ENCODE results near the gene KIF23.
"Not testable (repeated sequence)": the region's sequence is repeated elsewhere in the genome, so short reads cannot be mapped to it uniquely, and the experiment has no call there.

KIF23 gene

DNA sequence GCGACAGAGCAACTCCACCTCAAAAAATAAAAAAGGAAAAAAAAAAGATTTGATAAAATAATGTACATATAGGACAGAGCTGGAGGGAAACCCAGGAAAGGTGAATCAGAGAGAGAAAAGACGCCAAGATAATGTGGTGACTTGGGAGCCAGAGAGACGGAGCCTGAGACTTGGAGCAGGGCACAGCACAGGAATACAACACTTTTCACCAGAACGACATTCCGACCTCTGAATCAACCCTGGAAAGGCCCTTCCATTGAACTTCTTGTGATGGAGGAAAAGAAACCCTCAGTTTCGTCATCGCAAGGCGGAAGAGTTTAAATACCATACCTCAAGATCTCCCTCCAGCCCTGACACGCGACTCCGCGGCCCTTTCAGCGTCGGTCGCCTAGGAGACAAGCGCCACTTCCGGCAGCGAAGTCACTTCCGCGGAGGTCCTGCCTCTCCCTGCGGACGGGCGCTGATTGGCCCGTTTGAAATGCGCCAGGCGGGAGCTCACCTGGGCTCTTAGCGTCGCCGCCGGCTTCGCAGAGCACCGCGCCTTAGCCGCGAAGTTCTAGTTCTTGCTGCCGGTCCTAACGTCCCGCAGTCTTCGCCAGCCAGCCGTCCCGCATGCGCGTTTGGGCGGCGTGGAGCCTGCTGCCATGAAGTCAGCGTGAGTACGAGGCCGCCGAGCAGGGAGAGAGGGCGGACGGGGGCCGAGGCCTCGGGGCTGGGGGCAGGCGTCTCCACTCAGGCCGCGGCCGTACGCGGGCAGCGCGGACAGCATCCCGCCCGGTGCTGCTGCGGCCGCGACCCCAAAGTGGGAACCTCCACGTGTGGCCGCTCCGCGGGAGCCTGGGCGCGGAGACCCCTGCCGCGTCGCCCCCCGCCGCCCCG is at the start of gene KIF23:
Gene KIF23 (plus strand): TSS at position 528 of the 879 bp plus-strand sequence. CDS start 117 bp downstream, at position 645.
- Histone ChIP-seq H3K27me3 (ENCODE audit: control insufficient read depth, insufficient read depth, low read length) (peaks cover 14% of the 10 kb centered on the region), H3K9me3 (ENCODE audit: control insufficient read depth, low read length) (no peaks in the 10 kb centered on the region), H3K36me3 (ENCODE audit: control insufficient read depth, insufficient read depth, low read length) (no peaks in the 10 kb centered on the region), H3K4me1 (ENCODE audit: control insufficient read depth, insufficient read depth, low read length) (no peaks in the 10 kb centered on the region), H3K9ac (ENCODE audit: low read length) (peak within 1 kb of the TSS; percentile 60), H3K4me3 (ENCODE audit: low read length) (peak within 1 kb of the TSS; percentile 55)

DNA sequence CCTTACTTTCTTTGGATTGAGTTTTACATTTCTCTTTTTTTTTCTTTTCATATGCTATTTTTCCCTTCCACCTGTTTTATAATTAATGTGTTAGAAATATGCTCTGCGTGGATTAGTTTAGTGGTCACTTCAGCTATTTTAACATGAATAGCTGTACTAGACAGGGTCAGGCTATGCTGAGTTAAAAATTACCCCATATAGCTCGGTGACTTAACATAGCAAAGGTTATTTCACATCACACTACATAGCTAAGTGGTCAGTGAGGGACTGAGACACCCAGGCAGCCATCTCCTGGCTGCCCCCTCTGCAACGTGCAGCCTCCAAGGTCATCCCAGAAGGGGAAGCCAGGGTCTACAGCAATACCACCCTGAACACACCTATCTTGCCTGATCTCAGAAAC is 46.9 kb upstream of the KIF23 start:
- H3K36me3 ChIP-seq (ENCODE audit: control insufficient read depth, insufficient read depth, low read length): no peaks in the 10 kb centered on the region
- H3K4me3 ChIP-seq (ENCODE audit: low read length): no peak overlapping the region
- peaks cover 5% of the 10 kb centered on the region for H3K9me3 ChIP-seq (ENCODE audit: control insufficient read depth, low read length)
- H3K4me1 ChIP-seq (ENCODE audit: control insufficient read depth, insufficient read depth, low read length): no peaks in the 10 kb centered on the region
- H3K27me3 ChIP-seq (ENCODE audit: control insufficient read depth, insufficient read depth, low read length): no peaks in the 10 kb centered on the region
- H3K9ac ChIP-seq (ENCODE audit: low read length): no peak overlapping the region

DNA sequence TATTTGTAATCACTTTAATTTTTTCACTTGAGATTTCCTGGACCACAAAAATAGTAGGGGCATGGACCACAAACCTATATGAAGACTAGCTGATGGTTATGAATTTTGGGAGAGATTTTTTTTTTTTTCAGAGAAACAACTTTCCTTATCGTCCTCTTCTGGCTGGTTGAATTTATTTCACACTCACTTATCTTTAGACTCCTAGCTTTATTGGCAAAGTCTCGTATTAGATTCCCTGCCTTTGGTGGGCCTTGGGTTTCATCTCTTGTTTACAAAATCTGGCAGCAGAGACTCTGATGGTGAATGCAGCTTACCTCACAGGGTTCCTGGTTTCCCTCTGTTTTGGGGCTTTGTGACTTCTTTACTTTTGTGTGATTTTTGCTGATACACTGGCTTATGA is 44.5 kb upstream of the KIF23 start:
- no peak overlapping the region for H3K9ac ChIP-seq (ENCODE audit: low read length)
- H3K4me1 ChIP-seq (ENCODE audit: control insufficient read depth, insufficient read depth, low read length): no peaks in the 10 kb centered on the region

DNA sequence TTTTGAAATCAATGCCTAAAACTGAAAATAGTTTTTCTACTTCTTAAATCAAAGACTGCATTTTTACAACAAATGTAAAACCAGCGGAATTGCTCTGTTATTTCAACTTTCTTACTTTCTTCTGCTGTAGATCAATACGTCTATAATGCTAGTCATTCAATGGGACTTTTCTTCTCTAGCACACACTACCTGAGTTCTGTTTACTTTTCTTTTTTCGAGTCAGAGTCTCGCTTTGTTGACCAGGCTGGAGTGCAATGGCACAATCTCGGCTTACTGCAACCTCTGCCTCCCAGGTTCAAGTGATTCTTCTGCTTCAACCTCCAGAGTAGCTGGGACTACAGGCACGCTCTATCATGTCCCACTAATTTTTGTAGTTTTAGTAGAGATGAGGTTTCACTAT is 40.7 kb upstream of the KIF23 start:
- no peaks in the 10 kb centered on the region for H3K9me3 ChIP-seq (ENCODE audit: control insufficient read depth, low read length)
- H3K27me3 ChIP-seq (ENCODE audit: control insufficient read depth, insufficient read depth, low read length): no peaks in the 10 kb centered on the region
- no peaks in the 10 kb centered on the region for H3K36me3 ChIP-seq (ENCODE audit: control insufficient read depth, insufficient read depth, low read length)
- H3K4me3 ChIP-seq (ENCODE audit: low read length): no peak overlapping the region
- H3K4me1 ChIP-seq (ENCODE audit: control insufficient read depth, insufficient read depth, low read length): no peaks in the 10 kb centered on the region
- no peak overlapping the region for H3K9ac ChIP-seq (ENCODE audit: low read length)

More for the DNA sequence above, 44.5 kb upstream of the KIF23 start:
- H3K36me3 ChIP-seq (ENCODE audit: control insufficient read depth, insufficient read depth, low read length): no peaks in the 10 kb centered on the region
- no peaks in the 10 kb centered on the region for H3K27me3 ChIP-seq (ENCODE audit: control insufficient read depth, insufficient read depth, low read length)
- peaks cover 5% of the 10 kb centered on the region for H3K9me3 ChIP-seq (ENCODE audit: control insufficient read depth, low read length)
- no peak overlapping the region for H3K4me3 ChIP-seq (ENCODE audit: low read length)

DNA sequence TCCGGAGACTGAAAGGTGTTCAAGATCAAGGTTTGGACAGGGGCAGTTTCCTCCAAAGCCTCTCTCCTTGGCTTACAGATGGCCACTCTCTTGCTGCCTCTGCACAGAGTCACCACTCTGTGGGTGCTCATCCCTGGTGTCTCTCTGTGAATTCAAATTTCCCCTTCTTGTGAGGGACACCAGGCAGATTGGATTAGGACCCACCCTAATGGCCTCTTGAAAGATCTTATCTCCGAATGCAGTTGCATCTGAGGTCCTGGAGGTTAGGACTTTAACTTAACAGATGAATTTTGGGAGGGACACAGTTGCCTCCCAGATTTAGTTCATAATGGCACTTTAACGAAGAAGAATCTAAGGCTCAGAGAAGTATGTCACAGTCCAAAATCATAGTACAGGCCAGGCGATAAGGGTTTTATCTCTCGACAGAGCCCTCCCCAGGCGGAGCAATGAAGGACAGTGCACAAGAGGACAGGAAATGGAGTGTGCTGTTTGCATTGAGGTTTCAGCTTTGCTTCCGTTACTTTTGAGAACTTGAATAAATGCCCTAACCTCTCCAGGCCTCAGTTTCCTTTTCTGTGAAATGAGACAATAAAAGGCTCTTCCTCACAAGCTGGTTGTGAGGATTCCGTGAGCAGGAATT is 38.9 kb upstream of the KIF23 start:
- Histone ChIP-seq H3K4me1 (ENCODE audit: control insufficient read depth, insufficient read depth, low read length) (no peaks in the 10 kb centered on the region), H3K9ac (ENCODE audit: low read length) (no peak overlapping the region), H3K36me3 (ENCODE audit: control insufficient read depth, insufficient read depth, low read length) (no peaks in the 10 kb centered on the region), H3K4me3 (ENCODE audit: low read length) (no peak overlapping the region), H3K27me3 (ENCODE audit: control insufficient read depth, insufficient read depth, low read length) (peaks cover 9% of the 10 kb centered on the region), H3K9me3 (ENCODE audit: control insufficient read depth, low read length) (no peaks in the 10 kb centered on the region)

DNA sequence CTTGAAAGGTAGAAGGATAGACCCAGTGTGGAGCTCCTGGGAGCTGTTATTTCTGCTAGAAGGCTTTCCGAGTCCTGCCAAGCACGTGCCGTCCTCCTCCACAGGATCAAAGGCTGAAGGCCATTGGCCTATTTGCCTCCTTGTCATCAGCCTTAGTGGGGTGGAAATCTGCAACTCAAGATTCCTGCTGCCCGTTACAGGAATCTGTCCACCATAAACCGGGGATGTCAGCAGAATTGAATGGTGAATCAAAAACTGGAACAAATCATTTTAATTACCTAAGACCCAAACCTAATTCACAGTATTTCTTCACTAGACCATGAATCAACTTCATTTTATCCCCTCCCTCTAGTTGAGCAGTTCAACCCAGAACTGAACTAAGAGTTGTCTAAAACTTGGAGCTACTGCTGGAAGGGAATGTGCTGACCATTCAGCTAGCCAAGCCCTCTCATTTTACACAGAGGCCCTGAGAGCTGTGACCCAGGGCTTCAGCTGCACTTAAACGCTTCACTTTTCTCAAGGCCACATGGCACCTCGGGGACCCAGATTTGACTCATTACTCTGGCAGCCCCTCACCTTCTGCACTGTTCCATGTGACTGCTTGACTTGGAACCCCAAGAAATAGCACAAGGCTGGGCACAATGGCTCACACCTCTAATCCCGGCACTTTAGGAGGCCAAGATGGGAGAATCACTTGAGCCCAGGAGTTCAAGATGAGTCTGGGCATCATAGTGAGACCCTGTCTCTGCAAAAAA is 36.8 kb upstream of the KIF23 start:
- peaks cover 9% of the 10 kb centered on the region for H3K27me3 ChIP-seq (ENCODE audit: control insufficient read depth, insufficient read depth, low read length)
- no peaks in the 10 kb centered on the region for H3K9me3 ChIP-seq (ENCODE audit: control insufficient read depth, low read length)
- H3K4me3 ChIP-seq (ENCODE audit: low read length): no peak overlapping the region
- H3K36me3 ChIP-seq (ENCODE audit: control insufficient read depth, insufficient read depth, low read length): no peaks in the 10 kb centered on the region
- no peak overlapping the region for H3K9ac ChIP-seq (ENCODE audit: low read length)
- no peaks in the 10 kb centered on the region for H3K4me1 ChIP-seq (ENCODE audit: control insufficient read depth, insufficient read depth, low read length)

DNA sequence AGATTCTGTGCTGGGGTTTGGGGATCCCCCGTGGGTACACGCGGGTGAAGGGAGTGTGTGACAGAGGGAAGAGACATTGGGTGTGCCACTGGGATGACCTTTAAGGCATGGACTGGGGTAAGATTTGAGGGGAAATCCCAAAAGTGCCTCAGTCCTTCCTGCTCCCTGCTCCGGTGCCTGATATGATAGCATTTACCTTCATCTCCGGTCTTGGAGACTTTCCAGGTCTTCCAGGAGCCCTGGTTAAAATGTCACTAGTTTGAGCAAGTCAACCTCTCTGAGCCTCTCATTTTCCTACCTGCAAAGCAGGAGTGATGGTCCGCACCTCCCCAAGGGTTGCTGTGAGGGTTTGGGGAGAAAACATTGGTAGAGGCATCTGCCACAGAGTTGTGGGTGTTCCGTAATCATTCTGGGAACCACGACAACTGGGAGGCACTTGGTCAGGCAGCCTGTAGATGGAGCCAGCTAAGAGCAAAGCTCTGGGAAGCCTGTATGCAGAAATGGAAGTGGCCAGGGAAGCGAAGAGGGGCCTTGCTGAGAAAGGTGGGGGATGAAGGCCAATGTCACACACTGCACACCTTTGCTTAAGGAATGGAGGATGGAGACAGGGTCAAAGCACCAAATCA is 33.9 kb upstream of the KIF23 start:
- H3K36me3 ChIP-seq (ENCODE audit: control insufficient read depth, insufficient read depth, low read length): no peaks in the 10 kb centered on the region
- no peak overlapping the region for H3K4me3 ChIP-seq (ENCODE audit: low read length)
- H3K9ac ChIP-seq (ENCODE audit: low read length): no peak overlapping the region
- no peaks in the 10 kb centered on the region for H3K9me3 ChIP-seq (ENCODE audit: control insufficient read depth, low read length)
- H3K4me1 ChIP-seq (ENCODE audit: control insufficient read depth, insufficient read depth, low read length): no peaks in the 10 kb centered on the region
- peaks cover 9% of the 10 kb centered on the region for H3K27me3 ChIP-seq (ENCODE audit: control insufficient read depth, insufficient read depth, low read length)

DNA sequence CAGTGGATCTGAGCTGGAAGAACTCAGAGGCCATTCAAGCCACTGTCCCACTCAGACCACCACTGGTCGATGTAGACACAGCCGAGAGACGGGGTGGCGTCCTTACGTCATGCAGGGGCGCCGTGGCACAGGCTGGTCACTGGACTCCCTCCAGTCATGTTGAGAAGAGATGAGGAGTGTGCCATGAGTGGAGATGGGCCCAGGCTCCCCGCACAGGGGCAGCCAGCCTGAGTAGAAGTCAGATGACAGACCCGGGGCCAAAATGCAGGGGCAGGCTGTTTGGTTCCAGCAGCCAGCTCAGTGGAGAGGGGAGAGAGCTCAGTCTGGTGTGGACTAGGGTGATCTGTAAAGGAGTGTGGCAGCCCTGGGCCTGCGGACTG is 33.4 kb upstream of the KIF23 start:
- H3K9me3 ChIP-seq (ENCODE audit: control insufficient read depth, low read length): no peaks in the 10 kb centered on the region
- no peaks in the 10 kb centered on the region for H3K4me1 ChIP-seq (ENCODE audit: control insufficient read depth, insufficient read depth, low read length)
- peaks cover 9% of the 10 kb centered on the region for H3K27me3 ChIP-seq (ENCODE audit: control insufficient read depth, insufficient read depth, low read length)
- H3K4me3 ChIP-seq (ENCODE audit: low read length): no peak overlapping the region
- no peaks in the 10 kb centered on the region for H3K36me3 ChIP-seq (ENCODE audit: control insufficient read depth, insufficient read depth, low read length)
- no peak overlapping the region for H3K9ac ChIP-seq (ENCODE audit: low read length)

DNA sequence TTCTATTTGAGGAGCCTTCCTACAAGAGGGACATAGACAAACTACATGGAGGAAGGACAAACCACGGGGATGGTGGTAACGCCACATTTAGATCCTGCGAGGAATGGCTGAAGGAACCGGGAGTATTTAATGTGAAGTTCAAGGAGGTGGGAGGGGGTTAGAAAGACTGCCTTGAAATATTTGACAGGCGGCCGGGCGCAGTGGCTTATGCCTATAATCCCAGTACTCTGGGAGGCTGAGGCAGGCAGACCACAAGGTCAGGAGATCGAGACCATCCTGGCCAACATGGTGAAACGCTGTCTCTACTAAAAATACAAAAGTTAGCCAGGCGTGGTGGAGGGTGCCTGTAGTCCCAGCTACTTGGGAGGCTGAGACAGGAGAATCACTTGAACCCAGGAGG is 32.0 kb upstream of the KIF23 start:
- H3K9me3 ChIP-seq (ENCODE audit: control insufficient read depth, low read length); H3K4me1 ChIP-seq (ENCODE audit: control insufficient read depth, insufficient read depth, low read length); H3K36me3 ChIP-seq (ENCODE audit: control insufficient read depth, insufficient read depth, low read length); H3K4me3 ChIP-seq (ENCODE audit: low read length); H3K27me3 ChIP-seq (ENCODE audit: control insufficient read depth, insufficient read depth, low read length); H3K9ac ChIP-seq (ENCODE audit: low read length): not testable (repeated sequence)

DNA sequence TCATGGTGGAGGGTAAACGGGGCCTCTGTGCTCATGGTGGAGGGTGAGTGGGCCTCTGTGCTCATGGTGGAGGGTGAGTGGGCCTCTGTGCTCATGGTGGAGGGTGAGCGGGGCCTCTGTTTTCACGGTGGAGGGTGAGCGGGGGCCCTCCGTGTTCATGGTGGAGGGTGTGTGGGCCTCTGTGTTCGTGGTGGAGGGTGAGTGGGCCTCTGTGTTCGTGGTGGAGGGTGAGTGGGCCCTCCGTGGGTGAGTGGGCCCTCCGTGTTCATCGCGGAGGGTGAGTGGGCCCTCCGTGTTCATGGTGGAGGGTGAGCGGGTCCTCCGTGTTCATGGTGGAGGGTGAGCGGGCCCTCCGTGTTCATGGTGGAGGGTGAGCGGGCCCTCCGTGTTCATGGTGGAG is 30.1 kb upstream of the KIF23 start:
- H3K4me3 ChIP-seq (ENCODE audit: low read length); H3K9ac ChIP-seq (ENCODE audit: low read length); H3K9me3 ChIP-seq (ENCODE audit: control insufficient read depth, low read length); H3K4me1 ChIP-seq (ENCODE audit: control insufficient read depth, insufficient read depth, low read length); H3K36me3 ChIP-seq (ENCODE audit: control insufficient read depth, insufficient read depth, low read length); H3K27me3 ChIP-seq (ENCODE audit: control insufficient read depth, insufficient read depth, low read length): not testable (repeated sequence)

DNA sequence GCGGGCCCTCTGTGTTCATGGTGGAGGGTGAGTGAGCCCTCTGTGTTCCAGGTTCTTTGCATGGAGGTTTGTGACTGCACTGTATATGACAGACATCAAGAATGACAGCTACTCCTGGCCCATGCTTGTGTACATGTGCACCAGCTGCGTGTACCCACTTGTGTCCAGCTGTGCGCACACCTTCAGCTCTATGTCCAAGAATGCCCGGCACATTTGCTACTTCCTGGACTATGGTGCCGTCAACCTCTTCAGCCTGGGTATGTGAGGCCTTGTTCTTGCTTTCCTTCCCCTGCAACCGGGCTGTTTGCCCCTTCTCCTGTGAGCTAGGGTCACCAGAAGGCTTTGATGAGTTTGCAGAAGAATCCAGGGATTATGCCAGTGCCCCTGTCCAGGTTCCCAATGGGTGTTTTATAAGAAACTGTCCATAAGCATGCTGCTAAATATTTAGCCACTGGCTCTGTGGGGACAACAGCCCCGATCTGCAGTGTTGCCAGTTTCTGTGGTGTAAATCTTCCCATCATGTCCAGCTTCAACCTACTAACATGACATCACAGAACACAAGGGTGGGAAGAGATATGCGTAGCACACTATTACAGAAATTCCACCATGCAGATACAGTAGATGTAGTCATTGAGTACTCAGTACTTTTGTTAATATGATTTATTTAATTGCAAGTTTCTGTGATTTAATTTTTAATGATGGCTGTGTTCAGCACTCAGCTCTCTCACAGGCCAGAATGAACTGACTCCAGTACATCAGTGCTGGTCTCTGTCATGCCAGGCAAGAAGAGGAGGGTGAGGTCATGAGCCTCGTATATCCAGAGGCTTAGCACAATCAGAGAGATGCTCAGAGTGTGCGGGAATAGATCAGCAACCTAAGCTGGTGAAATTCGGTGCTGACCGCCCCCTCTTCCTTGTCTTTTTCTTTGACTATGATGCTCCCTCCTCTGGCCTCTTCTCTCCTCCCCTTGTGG is 29.2 kb upstream of the KIF23 start:
- Histone ChIP-seq H3K4me3 (ENCODE audit: low read length) (no peak overlapping the region), H3K9me3 (ENCODE audit: control insufficient read depth, low read length) (no peaks in the 10 kb centered on the region), H3K9ac (ENCODE audit: low read length) (no peak overlapping the region), H3K4me1 (ENCODE audit: control insufficient read depth, insufficient read depth, low read length) (no peaks in the 10 kb centered on the region), H3K27me3 (ENCODE audit: control insufficient read depth, insufficient read depth, low read length) (peaks cover under 1% of the 10 kb centered on the region), H3K36me3 (ENCODE audit: control insufficient read depth, insufficient read depth, low read length) (no peaks in the 10 kb centered on the region)
